Effector memory CD4-positive, alpha-beta T cell (primary cell): ENCODE data around the gene ADAMTS18.

Experiments used
- DNase-seq, 3 donors: peaks; one replicate each; pipeline ENCODE4 v3.0.0-alpha.2; 2020
- H3K27ac ChIP-seq: 2 replicates; pipeline ENCODE4 v1.7.0; 2013; ENCODE audit warnings: mild to moderate bottlenecking, low read length, moderate library complexity; ENCODE audit not compliant: insufficient read depth, poor library complexity, severe bottlenecking
- H3K27me3 ChIP-seq: replicated peaks from 2 replicates; pipeline ENCODE4 v1.7.0; 2013; ENCODE audit warnings: mild to moderate bottlenecking, low read length; ENCODE audit not compliant: insufficient read depth, control insufficient read depth, poor library complexity, severe bottlenecking
- H3K36me3 ChIP-seq: 2 replicates; pipeline ENCODE4 v1.7.0; 2013; ENCODE audit warnings: mild to moderate bottlenecking, low read length, moderate library complexity; ENCODE audit not compliant: control insufficient read depth, insufficient read depth
- H3K4me1 ChIP-seq: 2 replicates; pipeline ENCODE4 v1.7.0; 2013; ENCODE audit warnings: low read length, mild to moderate bottlenecking; ENCODE audit not compliant: control insufficient read depth, insufficient read depth, poor library complexity, severe bottlenecking
- H3K4me3 ChIP-seq: 2 replicates; pipeline ENCODE4 v1.7.0; 2013; ENCODE audit warnings: low read length, low read depth, mild to moderate bottlenecking; ENCODE audit not compliant: insufficient read depth, poor library complexity, severe bottlenecking
- H3K9me3 ChIP-seq: 2 replicates; pipeline ENCODE4 v1.7.0; 2013; ENCODE audit warnings: mild to moderate bottlenecking, low read length, moderate library complexity; ENCODE audit not compliant: control insufficient read depth

ADAMTS18 gene

GRCh38 chr16:77414752-77415231 is 20.0 kb downstream of the ADAMTS18 start:
- H3K4me1 ChIP-seq: no peaks in the 10 kb centered on the region
- H3K27ac ChIP-seq: no peak overlapping the region
- no peak overlapping the region for H3K4me3 ChIP-seq
- H3K36me3 ChIP-seq: no peaks in the 10 kb centered on the region
- DNase-seq: no peak
- no peaks in the 10 kb centered on the region for H3K9me3 ChIP-seq
- H3K27me3 ChIP-seq: no peaks in the 10 kb centered on the region

DNA sequence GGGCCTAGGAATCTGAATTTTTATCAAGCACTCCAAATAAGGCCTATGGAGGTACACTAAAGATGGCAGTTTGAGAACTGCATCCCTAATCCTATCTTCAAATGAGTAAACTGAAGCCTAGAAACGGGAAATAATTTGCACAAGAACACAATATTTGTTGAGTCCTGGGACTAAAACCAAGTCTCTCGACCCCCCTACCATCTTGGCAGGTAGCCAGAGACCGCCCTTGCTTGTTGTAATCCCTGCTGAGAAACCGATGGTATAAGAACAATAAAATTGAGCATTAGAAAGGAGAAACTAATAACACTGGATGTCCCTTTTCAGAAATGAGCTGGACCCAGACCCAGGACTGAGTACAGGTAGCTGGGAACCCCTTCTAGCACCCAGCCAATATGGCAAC is 24.4 kb downstream of the ADAMTS18 start:
- Histone ChIP-seq H3K9me3 (no peaks in the 10 kb centered on the region), H3K36me3 (no peaks in the 10 kb centered on the region), H3K4me1 (no peaks in the 10 kb centered on the region), H3K4me3 (no peak overlapping the region), H3K27ac (no peak overlapping the region), H3K27me3 (no peaks in the 10 kb centered on the region)
- DNase-seq: no peak

GRCh38 chr16:77409311-77409710 is 25.5 kb downstream of the ADAMTS18 start:
- no peak for DNase-seq
- Histone ChIP-seq H3K4me3 (no peak overlapping the region), H3K27me3 (no peaks in the 10 kb centered on the region), H3K9me3 (no peaks in the 10 kb centered on the region), H3K4me1 (no peaks in the 10 kb centered on the region), H3K27ac (no peak overlapping the region), H3K36me3 (no peaks in the 10 kb centered on the region)

DNA sequence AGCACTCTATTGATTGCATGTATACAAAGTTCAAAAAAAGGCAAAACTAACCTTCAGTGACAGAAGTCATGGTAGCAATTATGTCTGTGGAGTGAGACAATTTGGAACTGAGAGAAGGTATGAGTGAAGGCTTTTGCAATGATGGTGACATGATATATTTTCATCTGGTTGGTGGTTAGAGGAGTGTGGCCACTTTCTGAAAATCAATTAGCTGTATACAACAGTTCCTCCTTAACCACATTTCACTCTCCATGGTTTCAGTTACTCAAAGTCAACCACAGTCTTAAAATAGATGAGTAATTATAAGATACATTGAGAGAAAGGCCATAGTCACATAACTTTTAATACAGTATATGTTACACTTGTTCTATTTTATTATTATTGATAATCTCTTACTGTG is 26.2 kb downstream of the ADAMTS18 start:
- no peaks in the 10 kb centered on the region for H3K27me3 ChIP-seq
- H3K36me3 ChIP-seq: no peaks in the 10 kb centered on the region
- H3K9me3 ChIP-seq: no peaks in the 10 kb centered on the region
- no peak overlapping the region for H3K4me3 ChIP-seq
- H3K27ac ChIP-seq: no peak overlapping the region
- DNase-seq: no peak
- no peaks in the 10 kb centered on the region for H3K4me1 ChIP-seq

DNA sequence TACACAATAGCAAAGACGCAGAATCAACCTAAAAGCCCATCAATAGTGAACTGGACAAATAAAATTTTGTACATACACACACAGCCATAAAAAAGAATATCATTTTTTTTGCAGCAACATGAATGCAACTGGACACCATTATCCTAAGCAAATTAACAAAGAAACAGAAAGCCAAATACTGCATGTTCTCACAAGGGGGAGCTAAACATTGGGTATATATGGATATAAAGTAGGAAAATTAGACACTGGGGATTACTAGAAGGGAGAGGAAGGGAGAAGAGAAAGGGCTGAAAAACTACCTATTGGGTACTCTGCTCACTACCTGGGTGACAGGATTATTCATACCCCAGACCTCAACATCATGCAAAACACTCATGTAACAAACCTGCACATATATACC is 28.2 kb downstream of the ADAMTS18 start:
- Histone ChIP-seq H3K27me3 (no peaks in the 10 kb centered on the region), H3K4me3 (no peak overlapping the region), H3K9me3 (no peaks in the 10 kb centered on the region), H3K4me1 (no peaks in the 10 kb centered on the region), H3K36me3 (no peaks in the 10 kb centered on the region), H3K27ac (no peak overlapping the region)
- DNase-seq: no peak

DNA sequence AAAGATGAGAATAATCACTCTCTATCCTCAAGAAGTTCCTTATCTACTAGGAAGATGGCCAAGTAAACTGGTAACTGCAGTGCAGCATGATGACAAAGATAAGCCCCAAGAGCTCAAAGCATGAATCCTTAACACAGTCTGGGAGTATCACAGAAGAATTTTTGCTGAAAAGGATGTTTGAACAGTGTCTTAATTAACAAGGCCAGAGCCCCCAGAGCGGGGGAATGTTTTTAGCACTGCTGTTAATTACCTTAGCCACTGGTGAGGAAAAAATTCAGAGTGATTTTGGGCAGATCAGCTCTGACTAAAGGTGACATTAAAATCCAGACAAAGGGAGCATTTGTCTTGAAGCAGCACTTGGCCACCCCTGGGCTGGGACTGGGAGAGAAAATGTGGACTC is 30.1 kb downstream of the ADAMTS18 start:
- Histone ChIP-seq H3K4me3 (no peak overlapping the region), H3K4me1 (no peaks in the 10 kb centered on the region), H3K27ac (no peak overlapping the region), H3K9me3 (no peaks in the 10 kb centered on the region), H3K27me3 (no peaks in the 10 kb centered on the region), H3K36me3 (no peaks in the 10 kb centered on the region)
- no peak for DNase-seq

DNA sequence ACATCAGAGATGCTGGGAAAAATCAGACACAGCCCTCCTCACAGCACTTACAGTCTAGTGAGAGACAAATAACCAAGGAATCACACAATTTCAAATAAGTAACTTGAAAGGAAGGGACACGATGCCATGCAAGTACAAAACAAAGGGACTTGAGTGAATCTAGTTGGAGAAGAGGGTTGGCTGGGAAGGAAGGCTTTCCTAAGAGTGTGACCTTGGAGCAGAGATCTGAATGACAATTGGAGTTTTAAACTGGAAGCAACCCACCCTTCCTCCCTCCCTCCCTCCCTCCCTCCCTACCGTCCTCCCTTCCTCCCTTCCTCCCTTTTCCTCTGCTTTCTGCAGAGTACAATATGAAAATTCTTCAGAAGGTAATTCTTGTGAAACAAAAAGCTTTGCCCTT is 31.1 kb downstream of the ADAMTS18 start:
- DNase-seq: no peak
- H3K4me1 ChIP-seq: no peaks in the 10 kb centered on the region
- H3K9me3 ChIP-seq: no peaks in the 10 kb centered on the region
- H3K27me3 ChIP-seq: no peaks in the 10 kb centered on the region
- no peak overlapping the region for H3K27ac ChIP-seq
- H3K36me3 ChIP-seq: no peaks in the 10 kb centered on the region
- no peak overlapping the region for H3K4me3 ChIP-seq

GRCh38 chr16:77402672-77403071 is 32.2 kb downstream of the ADAMTS18 start:
- H3K9me3 ChIP-seq: no peaks in the 10 kb centered on the region
- DNase-seq: no peak
- H3K4me1 ChIP-seq: no peaks in the 10 kb centered on the region
- no peaks in the 10 kb centered on the region for H3K27me3 ChIP-seq
- no peaks in the 10 kb centered on the region for H3K36me3 ChIP-seq
- H3K4me3 ChIP-seq: no peak overlapping the region
- H3K27ac ChIP-seq: no peak overlapping the region

GRCh38 chr16:77402118-77402517 is 32.7 kb downstream of the ADAMTS18 start:
- H3K9me3 ChIP-seq: no peaks in the 10 kb centered on the region
- no peaks in the 10 kb centered on the region for H3K36me3 ChIP-seq
- no peak for DNase-seq
- H3K4me3 ChIP-seq: no peak overlapping the region
- no peaks in the 10 kb centered on the region for H3K4me1 ChIP-seq
- H3K27ac ChIP-seq: no peak overlapping the region
- no peaks in the 10 kb centered on the region for H3K27me3 ChIP-seq

GRCh38 chr16:77399546-77399945 is 35.3 kb downstream of the ADAMTS18 start:
- no peak for DNase-seq
- Histone ChIP-seq H3K4me3 (no peak overlapping the region), H3K9me3 (no peaks in the 10 kb centered on the region), H3K27ac (no peak overlapping the region), H3K27me3 (no peaks in the 10 kb centered on the region), H3K4me1 (no peaks in the 10 kb centered on the region), H3K36me3 (no peaks in the 10 kb centered on the region)

GRCh38 chr16:77399066-77399465 is 35.8 kb downstream of the ADAMTS18 start:
- no peaks in the 10 kb centered on the region for H3K27me3 ChIP-seq
- H3K4me3 ChIP-seq: no peak overlapping the region
- no peak overlapping the region for H3K27ac ChIP-seq
- no peaks in the 10 kb centered on the region for H3K36me3 ChIP-seq
- no peak for DNase-seq
- H3K9me3 ChIP-seq: no peaks in the 10 kb centered on the region
- H3K4me1 ChIP-seq: no peaks in the 10 kb centered on the region
